CD4-positive, CD25-positive, alpha-beta regulatory T cell (primary cell): ENCODE data around the gene OSM. TPM values are rescaled to one million over a fixed set of nuclear protein-coding genes. Genes with fewer than 3 reads are reported as not detected.

Experiments used
- ATAC-seq, 2 donors: fragments of 150-1000 bp; cut with Tn5 transposase; one replicate each; pipeline ENCODE4 v1.10.0; 2021; ENCODE audit warnings: low read depth in 2 of 2, moderate number of reproducible peaks in 2 of 2, moderate library complexity in 1 of 2
- DNase-seq, 3 donors: peaks; one replicate each; pipeline versions ENCODE4 v3.0.0 to v3.0.0-alpha.2; 2012 to 2022; ENCODE audit warnings: mixed read lengths in 1 of 3
- H3K27ac ChIP-seq: one replicate; pipeline ENCODE4 v1.7.0; 2013; ENCODE audit warnings: mild to moderate bottlenecking, low read length; ENCODE audit not compliant: insufficient read depth, poor library complexity, severe bottlenecking
- H3K27me3 ChIP-seq: one replicate; pipeline ENCODE4 v1.7.0; 2013; ENCODE audit warnings: low read length; ENCODE audit not compliant: control insufficient read depth, insufficient read depth
- H3K36me3 ChIP-seq: one replicate; pipeline ENCODE4 v1.7.0; 2013; ENCODE audit warnings: mild to moderate bottlenecking, low read length, moderate library complexity; ENCODE audit not compliant: control insufficient read depth, insufficient read depth
- H3K4me1 ChIP-seq: 2 replicates; pipeline ENCODE4 v1.7.0; 2013; ENCODE audit warnings: mild to moderate bottlenecking, low read length; ENCODE audit not compliant: insufficient read depth, control insufficient read depth, poor library complexity, severe bottlenecking
- H3K4me3 ChIP-seq: one replicate; pipeline ENCODE4 v1.7.0; 2013; ENCODE audit warnings: low read depth, mild to moderate bottlenecking, low read length, moderate library complexity
- H3K9me3 ChIP-seq, 2 experiments: 1 replicate in 1 of 2; 2 replicates in 1 of 2; pipeline ENCODE4 v1.7.0; 2013; ENCODE audit warnings: low read length in 2 of 2, mild to moderate bottlenecking in 1 of 2, moderate library complexity in 1 of 2; ENCODE audit not compliant: control insufficient read depth in 2 of 2
- H3K27ac Mint-ChIP-seq, 3 donors: one replicate each; pipeline ENCODE4 v1.8.0; 2020 to 2022; ENCODE audit warnings: mild to moderate bottlenecking in 3 of 3, mixed read lengths in 3 of 3, moderate library complexity in 2 of 3
- H3K27me3 Mint-ChIP-seq: one replicate; pipeline ENCODE4 v1.8.0; 2022; ENCODE audit warnings: mild to moderate bottlenecking, mixed read lengths
- H3K36me3 Mint-ChIP-seq: one replicate; pipeline ENCODE4 v1.8.0; 2020; ENCODE audit warnings: mixed read lengths
- H3K4me1 Mint-ChIP-seq, 4 donors: one replicate each; pipeline ENCODE4 v1.8.0; 2020 to 2022; ENCODE audit warnings: mixed read lengths in 4 of 4, mild to moderate bottlenecking in 1 of 4
- H3K4me3 Mint-ChIP-seq, 4 donors: one replicate each; pipeline ENCODE4 v1.8.0; 2020 to 2022; ENCODE audit warnings: mild to moderate bottlenecking in 4 of 4, mixed read lengths in 4 of 4, moderate library complexity in 3 of 4
- H3K9me3 Mint-ChIP-seq, 7 donors: one replicate each; pipeline ENCODE4 v1.8.0; 2020 to 2022; ENCODE audit warnings: mixed read lengths in 7 of 7, mild to moderate bottlenecking in 3 of 7, moderate library complexity in 2 of 7
- polyA plus RNA-seq, 4 donors: library from polyadenylated mRNA; unstranded; fragments of 300-500 nt; fragmentation: Illumina TruSeq; gene quantifications; one replicate each; pipeline ENCODE4 v1.2.3, GENCODE V29; 2021
- total RNA-seq: library from RNA; stranded (reverse); gene quantifications from one replicate; pipeline ENCODE4 v1.2.3, GENCODE V29; 2022

Gene OSM
- total and polyA plus RNA-seq, 5 donors from 2014 or later: 2.4 to 24.0 (median 6.9) TPM

GRCh38 chr22:30272781-30273601 lies 6.3 kb upstream of the OSM start:
- Mint-ChIP-seq H3K27me3 (peaks cover 5% of the 10 kb centered on the region), H3K27ac (peak overlapping the region in 2 of 3 donors; percentile 52 to 58), H3K9me3 (no peaks in the 10 kb centered on the region), H3K36me3 (peaks cover 3% of the 10 kb centered on the region), H3K4me3 (no peak overlapping the region), H3K4me1 (peaks cover 8 to 49% (median 26%) of the 10 kb centered on the region in 4 donors)
- Histone ChIP-seq H3K9me3 (no peaks in the 10 kb centered on the region), H3K27me3 (no peaks in the 10 kb centered on the region), H3K27ac (no peak overlapping the region), H3K4me1 (peaks cover 22% of the 10 kb centered on the region), H3K4me3 (no peak overlapping the region), H3K36me3 (peaks cover 5% of the 10 kb centered on the region)
- no peak for DNase-seq
- no peak for ATAC-seq

- ATAC-seq (no peak), DNase-seq (no peak)
- Histone ChIP-seq H3K27ac (no peak overlapping the region), H3K9me3 (no peaks in the 10 kb centered on the region), H3K27me3 (no peaks in the 10 kb centered on the region), H3K4me1 (peaks cover 37% of the 10 kb centered on the region), H3K36me3 (peaks cover 5% of the 10 kb centered on the region), H3K4me3 (no peak overlapping the region)
- H3K36me3 Mint-ChIP-seq: peaks cover 3% of the 10 kb centered on the region
- H3K27ac Mint-ChIP-seq: peak overlapping the region in 1 of 3 donors; percentile 77
- H3K4me3 Mint-ChIP-seq: peak overlapping the region in 1 of 4 donors; percentile 65
- H3K4me1 Mint-ChIP-seq: peaks cover 8 to 52% (median 17%) of the 10 kb centered on the region in 4 donors
- peaks cover 5% of the 10 kb centered on the region for H3K27me3 Mint-ChIP-seq
- H3K9me3 Mint-ChIP-seq: no peaks in the 10 kb centered on the region
Measured at GRCh38 chr22:30270832-30271231, 4.2 kb upstream of the OSM start.

DNA sequence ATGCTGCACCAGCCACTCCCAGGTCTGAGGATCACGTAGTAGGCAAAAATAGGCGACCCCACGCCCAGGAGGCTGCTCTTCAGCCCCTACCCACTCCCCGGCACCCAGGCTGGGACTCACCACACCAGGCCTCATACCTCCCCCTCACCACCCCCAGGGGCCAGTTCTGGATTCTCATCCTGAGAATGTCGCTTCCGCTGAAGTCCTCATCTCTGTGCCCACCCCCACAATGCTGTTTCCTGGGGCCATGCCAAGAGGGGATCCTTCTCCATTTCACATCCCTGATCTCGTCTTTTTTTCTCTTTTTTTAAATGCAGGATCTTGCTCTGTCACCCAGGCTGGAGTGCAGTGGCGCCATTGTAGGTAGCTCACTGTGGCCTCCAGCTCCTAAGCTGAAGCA lies 1.7 kb upstream of the OSM start:
- Histone ChIP-seq H3K4me3 (no peak overlapping the region), H3K4me1 (peaks cover 44% of the 10 kb centered on the region)
- no peak for ATAC-seq

GRCh38 chr22:30267382-30268302 lies 991 bp upstream of the OSM start:
- Histone ChIP-seq H3K4me3 (peak overlapping the region; percentile 60), H3K9me3 (no peaks in the 10 kb centered on the region), H3K27ac (peak overlapping the region; percentile 97), H3K4me1 (peaks cover 51% of the 10 kb centered on the region), H3K27me3 (no peaks in the 10 kb centered on the region), H3K36me3 (peaks cover 5% of the 10 kb centered on the region)
- H3K27ac Mint-ChIP-seq: peak overlapping the region; percentile 95 to 99 (median 99)
- no peaks in the 10 kb centered on the region for H3K9me3 Mint-ChIP-seq
- H3K4me1 Mint-ChIP-seq: peaks cover 8 to 53% (median 16%) of the 10 kb centered on the region in 4 donors
- ATAC-seq (peak in 1 of 2 donors; percentile 10), DNase-seq (peak; percentile 43 to 90 (median 48))
- peak overlapping the region; percentile 92 to 96 (median 96) for H3K4me3 Mint-ChIP-seq
- peaks cover 8% of the 10 kb centered on the region for H3K36me3 Mint-ChIP-seq
- peaks cover 5% of the 10 kb centered on the region for H3K27me3 Mint-ChIP-seq

More for the DNA sequence above, 1.7 kb upstream of the OSM start:
- Histone ChIP-seq H3K36me3 (peaks cover 5% of the 10 kb centered on the region), H3K27me3 (no peaks in the 10 kb centered on the region), H3K9me3 (no peaks in the 10 kb centered on the region), H3K27ac (peak overlapping the region; percentile 97)
- peak overlapping the region; percentile 76 to 96 (median 92) for H3K4me3 Mint-ChIP-seq
- peaks cover 3% of the 10 kb centered on the region for H3K36me3 Mint-ChIP-seq
- H3K4me1 Mint-ChIP-seq: peaks cover 8 to 47% (median 10%) of the 10 kb centered on the region in 4 donors
- H3K9me3 Mint-ChIP-seq: no peaks in the 10 kb centered on the region
- no peak for DNase-seq
- peaks cover 5% of the 10 kb centered on the region for H3K27me3 Mint-ChIP-seq
- H3K27ac Mint-ChIP-seq: peak overlapping the region; percentile 95 to 99 (median 99)

DNA sequence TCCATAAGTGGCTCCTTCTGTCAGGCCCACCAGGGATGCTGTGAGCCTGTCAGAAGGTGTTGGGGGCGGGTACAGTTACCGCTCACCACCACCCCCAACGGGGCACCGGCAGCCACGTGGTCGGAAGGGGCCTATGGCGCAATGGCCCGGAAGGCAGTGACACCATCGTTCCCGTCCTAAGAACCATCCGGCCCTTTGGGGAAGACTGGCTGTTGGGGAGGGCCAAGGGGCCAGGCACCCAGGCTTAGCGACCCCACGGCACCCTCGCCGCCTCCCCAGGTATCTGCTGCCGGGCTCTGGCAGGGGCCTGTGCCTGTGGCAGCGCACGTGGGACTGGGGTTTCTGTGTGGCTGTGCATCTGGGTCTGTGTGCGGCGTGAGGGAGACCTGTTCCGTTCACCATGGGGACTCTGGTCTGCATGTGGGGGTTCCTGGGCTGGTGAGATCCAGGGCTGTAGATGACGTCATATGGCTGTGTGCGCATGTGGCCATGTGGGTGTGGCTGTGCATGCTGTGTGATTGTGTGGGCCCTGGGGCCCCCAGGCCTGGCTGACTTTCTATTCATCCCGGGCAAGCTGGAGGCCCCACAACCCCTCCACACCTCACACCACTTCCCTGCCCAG lies 717 bp downstream of the OSM start:
- no peaks in the 10 kb centered on the region for H3K27me3 ChIP-seq
- Mint-ChIP-seq H3K4me1 (peaks cover 8 to 59% (median 16%) of the 10 kb centered on the region in 4 donors), H3K27me3 (peaks cover 5% of the 10 kb centered on the region), H3K9me3 (no peaks in the 10 kb centered on the region), H3K27ac (peak overlapping the region; percentile 89 to 99 (median 99)), H3K36me3 (peaks cover 8% of the 10 kb centered on the region), H3K4me3 (peak overlapping the region; percentile 92 to 96 (median 96))
- H3K9me3 ChIP-seq: no peaks in the 10 kb centered on the region
- peaks cover 54% of the 10 kb centered on the region for H3K4me1 ChIP-seq
- H3K27ac ChIP-seq: peak overlapping the region; percentile 97
- peak; percentile 75 to 76 for ATAC-seq
- peak; percentile 75 to 90 (median 85) for DNase-seq
- H3K4me3 ChIP-seq: peak overlapping the region; percentile 83
- peaks cover 3% of the 10 kb centered on the region for H3K36me3 ChIP-seq

GRCh38 chr22:30265131-30265720 lies 1.4 kb downstream of the OSM start:
- Mint-ChIP-seq H3K27ac (peak overlapping the region; percentile 89 to 99 (median 99)), H3K27me3 (peaks cover 5% of the 10 kb centered on the region), H3K36me3 (peaks cover 8% of the 10 kb centered on the region), H3K4me3 (peak overlapping the region; percentile 92 to 96 (median 96)), H3K9me3 (no peaks in the 10 kb centered on the region), H3K4me1 (peaks cover 8 to 61% (median 15%) of the 10 kb centered on the region in 4 donors)
- Histone ChIP-seq H3K4me3 (peak overlapping the region; percentile 83), H3K27ac (peak overlapping the region; percentile 97), H3K4me1 (peaks cover 54% of the 10 kb centered on the region), H3K9me3 (no peaks in the 10 kb centered on the region), H3K27me3 (no peaks in the 10 kb centered on the region), H3K36me3 (no peaks in the 10 kb centered on the region)
- DNase-seq (no peak), ATAC-seq (no peak)

DNA sequence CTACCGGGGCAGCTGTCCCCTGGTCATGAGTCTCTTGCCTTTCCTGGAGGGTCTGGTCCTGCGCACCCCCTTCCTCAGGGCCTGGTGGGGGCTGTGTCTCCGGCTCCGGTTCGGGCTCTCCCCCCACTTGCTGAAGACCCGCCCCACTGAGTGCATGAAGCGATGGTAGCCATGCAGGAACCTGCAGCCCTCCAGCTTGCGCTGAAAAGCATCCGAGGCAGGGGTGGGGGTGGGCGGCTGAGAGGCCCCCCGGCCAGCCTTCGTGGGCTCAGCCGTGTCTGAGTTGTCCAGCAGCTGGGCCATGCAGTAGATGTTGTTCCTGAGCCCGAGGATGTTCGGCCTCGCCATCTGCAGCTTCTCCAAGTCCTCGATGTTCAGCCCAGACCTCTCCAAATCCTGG lies 2.8 kb downstream of the OSM start:
- H3K27me3 Mint-ChIP-seq: peaks cover 5% of the 10 kb centered on the region
- peaks cover 6 to 54% (median 18%) of the 10 kb centered on the region in 4 donors for H3K4me1 Mint-ChIP-seq
- Histone ChIP-seq H3K4me1 (peaks cover 54% of the 10 kb centered on the region), H3K27ac (no peak overlapping the region), H3K36me3 (no peaks in the 10 kb centered on the region), H3K9me3 (no peaks in the 10 kb centered on the region), H3K27me3 (no peaks in the 10 kb centered on the region), H3K4me3 (no peak overlapping the region)
- peaks cover 8% of the 10 kb centered on the region for H3K36me3 Mint-ChIP-seq
- no peak overlapping the region for H3K4me3 Mint-ChIP-seq
- ATAC-seq (no peak), DNase-seq (no peak)
- H3K27ac Mint-ChIP-seq: no peak overlapping the region
- no peaks in the 10 kb centered on the region for H3K9me3 Mint-ChIP-seq
